KMS-11 (cell line): ENCODE data around the gene SLC9A9.
"Not testable (repeated sequence)": the region's sequence is repeated elsewhere in the genome, so short reads cannot be mapped to it uniquely, and the experiment has no call there.

ENCODE experiments used
- H2AFZ ChIP-seq: fragments of 200-600 bp; sonication (generic); 2 replicates; pipeline ENCODE4 v1.6.1; 2016; ENCODE audit warnings: antibody characterized with exemption, mixed run types, low read depth
- H3K27ac ChIP-seq: fragments of 200-600 bp; sonication (generic); 2 replicates; pipeline ENCODE4 v1.6.1; 2016; ENCODE audit warnings: mild to moderate bottlenecking, mixed run types
- H3K27me3 ChIP-seq: fragments of 200-600 bp; sonication (generic); 2 replicates; pipeline ENCODE4 v1.6.1; 2017; ENCODE audit warnings: mild to moderate bottlenecking, low read depth, mixed run types, moderate library complexity; ENCODE audit not compliant: insufficient read depth
- H3K36me3 ChIP-seq: fragments of 200-600 bp; sonication (generic); 2 replicates; pipeline ENCODE4 v1.6.1; 2017; ENCODE audit warnings: mild to moderate bottlenecking, mixed run types; ENCODE audit not compliant: insufficient read depth
- H3K4me1 ChIP-seq: fragments of 200-600 bp; sonication (generic); 2 replicates; pipeline ENCODE4 v1.6.1; 2016; ENCODE audit warnings: mild to moderate bottlenecking, low read depth, mixed run types; ENCODE audit not compliant: poor library complexity, severe bottlenecking
- H3K4me2 ChIP-seq: fragments of 200-600 bp; sonication (generic); 2 replicates; pipeline ENCODE4 v1.7.0; 2016; ENCODE audit warnings: mild to moderate bottlenecking, mixed run types
- H3K4me3 ChIP-seq: fragments of 200-600 bp; sonication (generic); IDR thresholded peaks from 2 replicates; pipeline ENCODE4 v1.6.1; 2017; ENCODE audit warnings: low read depth, low read length, mixed read lengths; ENCODE audit not compliant: insufficient read depth
- H3K79me2 ChIP-seq: fragments of 200-600 bp; sonication (generic); 2 replicates; pipeline ENCODE4 v1.6.1; 2016; ENCODE audit warnings: low read depth, mixed run types; ENCODE audit not compliant: insufficient read depth
- H3K9ac ChIP-seq: fragments of 200-600 bp; sonication (generic); 2 replicates; pipeline ENCODE4 v1.6.1; 2016; ENCODE audit warnings: mild to moderate bottlenecking, mixed run types
- H4K20me1 ChIP-seq: fragments of 200-600 bp; sonication (generic); 2 replicates; pipeline ENCODE4 v1.6.1; 2016; ENCODE audit warnings: mild to moderate bottlenecking, mixed run types; ENCODE audit not compliant: insufficient read depth
- TF ChIP-seq, protein P1 (sequence below): fragments of 200-600 bp; sonication (generic); conservative IDR thresholded peaks from 2 replicates; pipeline ENCODE4 v1.6.1; 2017; ENCODE audit warnings: low read depth, mild to moderate bottlenecking, antibody characterized with exemption, low read length, moderate library complexity, mixed read lengths

SLC9A9 gene

DNA sequence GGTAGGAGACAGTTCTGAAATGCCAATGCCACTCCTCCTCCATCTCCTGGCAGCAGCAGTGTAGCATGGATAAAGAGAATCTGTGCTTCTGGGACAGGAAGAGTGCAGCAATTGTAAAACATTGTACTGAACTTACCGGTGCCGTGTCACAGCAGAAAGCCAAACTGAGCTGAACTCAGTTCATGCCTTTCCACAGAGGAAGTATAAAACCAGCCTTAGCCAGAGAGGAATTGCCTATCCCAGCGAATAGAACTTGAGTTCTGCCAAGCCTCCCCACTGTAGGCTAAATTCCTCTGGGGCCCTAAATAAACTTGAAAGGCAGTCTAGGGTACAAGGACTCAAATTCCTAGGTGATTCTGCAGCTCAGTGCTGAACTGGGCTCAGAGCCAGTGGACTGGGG is 148.8 kb downstream of the SLC9A9 start:
- Histone ChIP-seq H3K4me2 (no peak overlapping the region), H3K4me1 (no peaks in the 10 kb centered on the region), H3K4me3 (no peak overlapping the region), H3K79me2 (no peaks in the 10 kb centered on the region), H3K36me3 (no peaks in the 10 kb centered on the region), H3K27me3 (no peaks in the 10 kb centered on the region), H2AFZ (no peak overlapping the region), H3K9ac (no peak overlapping the region), H3K27ac (no peak overlapping the region), H4K20me1 (no peaks in the 10 kb centered on the region)
- TF ChIP-seq, protein P1, sequence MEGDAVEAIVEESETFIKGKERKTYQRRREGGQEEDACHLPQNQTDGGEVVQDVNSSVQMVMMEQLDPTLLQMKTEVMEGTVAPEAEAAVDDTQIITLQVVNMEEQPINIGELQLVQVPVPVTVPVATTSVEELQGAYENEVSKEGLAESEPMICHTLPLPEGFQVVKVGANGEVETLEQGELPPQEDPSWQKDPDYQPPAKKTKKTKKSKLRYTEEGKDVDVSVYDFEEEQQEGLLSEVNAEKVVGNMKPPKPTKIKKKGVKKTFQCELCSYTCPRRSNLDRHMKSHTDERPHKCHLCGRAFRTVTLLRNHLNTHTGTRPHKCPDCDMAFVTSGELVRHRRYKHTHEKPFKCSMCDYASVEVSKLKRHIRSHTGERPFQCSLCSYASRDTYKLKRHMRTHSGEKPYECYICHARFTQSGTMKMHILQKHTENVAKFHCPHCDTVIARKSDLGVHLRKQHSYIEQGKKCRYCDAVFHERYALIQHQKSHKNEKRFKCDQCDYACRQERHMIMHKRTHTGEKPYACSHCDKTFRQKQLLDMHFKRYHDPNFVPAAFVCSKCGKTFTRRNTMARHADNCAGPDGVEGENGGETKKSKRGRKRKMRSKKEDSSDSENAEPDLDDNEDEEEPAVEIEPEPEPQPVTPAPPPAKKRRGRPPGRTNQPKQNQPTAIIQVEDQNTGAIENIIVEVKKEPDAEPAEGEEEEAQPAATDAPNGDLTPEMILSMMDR, result no peak

DNA sequence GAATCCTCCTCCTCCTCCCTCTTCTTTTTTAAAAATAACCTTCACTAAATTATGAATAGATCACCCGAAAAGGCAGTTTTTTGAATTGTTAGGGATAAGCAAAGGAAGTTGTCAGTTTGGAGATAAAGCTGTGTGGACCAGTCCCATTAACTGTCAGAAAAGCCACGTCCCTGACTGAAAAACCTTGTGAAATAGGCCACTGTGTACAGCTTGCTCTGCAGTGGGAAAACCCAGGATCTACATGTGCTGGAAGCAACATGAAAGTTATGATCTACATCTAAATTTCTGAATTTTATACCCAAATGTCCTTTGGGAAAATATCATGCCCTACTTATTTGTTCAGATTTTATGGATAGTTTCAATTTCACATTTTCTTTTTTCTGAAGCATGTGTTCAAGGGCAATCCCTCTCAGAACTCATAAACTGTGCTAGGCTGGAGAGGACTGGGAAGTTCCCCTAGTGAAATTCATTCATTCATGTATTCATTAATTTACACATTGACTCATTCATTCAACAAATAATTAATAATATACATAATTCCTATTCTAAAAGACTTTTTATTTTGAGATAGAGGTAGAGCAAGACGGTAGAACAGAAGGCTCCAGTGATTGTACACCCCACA is 149.5 kb downstream of the SLC9A9 start:
- Histone ChIP-seq H4K20me1 (no peaks in the 10 kb centered on the region), H2AFZ (no peak overlapping the region), H3K4me1 (no peaks in the 10 kb centered on the region), H3K36me3 (no peaks in the 10 kb centered on the region), H3K27ac (no peak overlapping the region), H3K4me3 (no peak overlapping the region), H3K4me2 (no peak overlapping the region), H3K9ac (no peak overlapping the region), H3K27me3 (no peaks in the 10 kb centered on the region), H3K79me2 (no peaks in the 10 kb centered on the region)
- TF ChIP-seq, protein P1, result no peak

DNA sequence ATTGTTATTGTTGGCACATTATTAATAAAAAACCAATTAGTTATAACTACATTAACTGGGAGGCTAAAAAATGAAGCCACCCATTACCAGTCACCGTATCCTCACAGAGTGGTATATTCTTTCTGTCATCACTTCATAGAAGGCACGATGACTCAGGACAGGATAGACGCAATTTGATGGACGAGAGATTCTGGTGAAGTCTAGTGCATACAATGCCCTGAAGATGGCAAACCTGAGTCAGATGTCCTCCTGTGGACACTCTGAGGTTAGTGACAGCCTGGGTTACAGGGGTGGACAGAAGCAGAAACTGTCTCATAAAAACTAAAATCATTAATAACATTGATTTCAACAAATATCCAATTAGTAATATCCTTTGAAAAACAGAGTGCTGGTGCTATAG is 150.3 kb downstream of the SLC9A9 start:
- H3K4me1 ChIP-seq, result no peaks in the 10 kb centered on the region
- no peak overlapping the region for H2AFZ ChIP-seq
- H3K27me3 ChIP-seq, result no peaks in the 10 kb centered on the region
- H3K9ac ChIP-seq, result no peak overlapping the region
- TF ChIP-seq, protein P1, result no peak
- H3K36me3 ChIP-seq, result no peaks in the 10 kb centered on the region
- H4K20me1 ChIP-seq, result no peaks in the 10 kb centered on the region
- H3K4me3 ChIP-seq, result no peak overlapping the region
- H3K79me2 ChIP-seq, result no peaks in the 10 kb centered on the region
- no peak overlapping the region for H3K4me2 ChIP-seq
- no peak overlapping the region for H3K27ac ChIP-seq

DNA sequence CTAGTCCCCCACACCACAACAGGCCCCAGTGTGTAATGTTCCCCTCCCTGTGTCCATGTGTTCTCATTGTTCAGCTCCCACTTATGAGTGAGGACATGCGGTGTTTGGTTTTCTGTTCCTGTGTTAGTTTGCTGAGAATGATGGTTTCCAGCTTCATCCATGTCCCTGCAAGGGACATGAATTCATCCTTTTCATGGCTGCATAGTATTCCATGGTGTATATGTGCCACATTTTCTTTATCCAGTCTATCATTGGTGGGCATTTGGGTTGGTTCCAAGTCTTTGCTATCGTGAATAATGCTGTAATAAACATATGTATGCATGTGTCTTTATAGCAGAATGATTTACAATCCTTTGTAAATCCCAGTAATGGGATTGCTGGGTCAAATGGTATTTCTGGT is 152.9 kb downstream of the SLC9A9 start:
- not testable (repeated sequence) for H3K27ac ChIP-seq, H3K79me2 ChIP-seq, H2AFZ ChIP-seq

DNA sequence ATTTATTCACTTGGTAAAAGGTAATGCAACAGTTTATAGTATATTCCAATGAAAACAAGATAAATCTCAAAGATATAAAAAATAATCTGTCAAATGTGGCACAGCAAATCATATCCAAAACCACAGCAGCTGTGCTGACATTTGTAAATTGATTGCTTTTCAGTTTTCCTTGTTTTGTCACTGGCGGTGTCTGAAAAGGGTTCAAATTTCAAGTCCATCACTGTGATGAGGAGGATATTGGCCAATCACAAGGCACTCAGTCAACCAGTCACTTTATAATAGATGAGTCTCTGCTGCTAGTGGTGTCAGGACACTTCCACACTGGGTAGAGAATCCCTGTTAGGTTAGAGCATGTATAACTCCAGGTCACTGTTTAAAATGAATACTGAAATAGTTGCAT is 154.8 kb downstream of the SLC9A9 start:
- H3K27me3 ChIP-seq, result no peaks in the 10 kb centered on the region
- H4K20me1 ChIP-seq, result no peaks in the 10 kb centered on the region
- no peak overlapping the region for H3K4me3 ChIP-seq
- TF ChIP-seq, protein P1, result no peak
- H3K4me2 ChIP-seq, result no peak overlapping the region
- H2AFZ ChIP-seq, result no peak overlapping the region
- no peaks in the 10 kb centered on the region for H3K79me2 ChIP-seq
- no peaks in the 10 kb centered on the region for H3K36me3 ChIP-seq
- H3K9ac ChIP-seq, result no peak overlapping the region
- no peak overlapping the region for H3K27ac ChIP-seq
- H3K4me1 ChIP-seq, result no peaks in the 10 kb centered on the region

More for the DNA sequence above, 152.9 kb downstream of the SLC9A9 start:
- not testable (repeated sequence) for H3K4me1 ChIP-seq, H4K20me1 ChIP-seq, H3K4me2 ChIP-seq, H3K9ac ChIP-seq, H3K4me3 ChIP-seq, H3K36me3 ChIP-seq, H3K27me3 ChIP-seq
